Inflammatory macrophage treated with lipopolysaccharide for 4 hours (primary cell): ENCODE data around the gene DBF4B.
"Not testable (repeated sequence)": the region's sequence is repeated elsewhere in the genome, so short reads cannot be mapped to it uniquely, and the experiment has no call there.

Source experiments
- DNase-seq: peaks from one replicate; pipeline ENCODE4 v3.0.0-alpha.2; 2020

DBF4B gene, protein sequence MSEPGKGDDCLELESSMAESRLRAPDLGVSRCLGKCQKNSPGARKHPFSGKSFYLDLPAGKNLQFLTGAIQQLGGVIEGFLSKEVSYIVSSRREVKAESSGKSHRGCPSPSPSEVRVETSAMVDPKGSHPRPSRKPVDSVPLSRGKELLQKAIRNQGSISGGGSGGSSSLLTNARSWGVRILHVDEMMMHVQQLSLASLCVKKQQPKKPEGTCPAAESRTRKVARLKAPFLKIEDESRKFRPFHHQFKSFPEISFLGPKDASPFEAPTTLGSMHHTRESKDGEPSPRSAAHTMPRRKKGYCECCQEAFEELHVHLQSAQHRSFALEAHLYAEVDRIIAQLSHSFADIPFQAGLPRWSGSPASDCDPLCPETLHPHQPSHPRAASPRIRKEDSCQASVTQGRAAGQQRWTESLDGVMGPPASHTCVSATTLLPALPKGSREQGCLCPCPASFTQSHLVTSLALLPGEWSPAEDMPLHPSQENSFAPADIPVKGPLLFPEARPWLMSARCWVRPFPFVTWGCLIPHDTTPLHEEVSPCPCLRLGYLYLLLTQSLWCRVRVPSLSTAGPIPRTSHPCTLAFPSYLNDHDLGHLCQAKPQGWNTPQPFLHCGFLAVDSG

DNA sequence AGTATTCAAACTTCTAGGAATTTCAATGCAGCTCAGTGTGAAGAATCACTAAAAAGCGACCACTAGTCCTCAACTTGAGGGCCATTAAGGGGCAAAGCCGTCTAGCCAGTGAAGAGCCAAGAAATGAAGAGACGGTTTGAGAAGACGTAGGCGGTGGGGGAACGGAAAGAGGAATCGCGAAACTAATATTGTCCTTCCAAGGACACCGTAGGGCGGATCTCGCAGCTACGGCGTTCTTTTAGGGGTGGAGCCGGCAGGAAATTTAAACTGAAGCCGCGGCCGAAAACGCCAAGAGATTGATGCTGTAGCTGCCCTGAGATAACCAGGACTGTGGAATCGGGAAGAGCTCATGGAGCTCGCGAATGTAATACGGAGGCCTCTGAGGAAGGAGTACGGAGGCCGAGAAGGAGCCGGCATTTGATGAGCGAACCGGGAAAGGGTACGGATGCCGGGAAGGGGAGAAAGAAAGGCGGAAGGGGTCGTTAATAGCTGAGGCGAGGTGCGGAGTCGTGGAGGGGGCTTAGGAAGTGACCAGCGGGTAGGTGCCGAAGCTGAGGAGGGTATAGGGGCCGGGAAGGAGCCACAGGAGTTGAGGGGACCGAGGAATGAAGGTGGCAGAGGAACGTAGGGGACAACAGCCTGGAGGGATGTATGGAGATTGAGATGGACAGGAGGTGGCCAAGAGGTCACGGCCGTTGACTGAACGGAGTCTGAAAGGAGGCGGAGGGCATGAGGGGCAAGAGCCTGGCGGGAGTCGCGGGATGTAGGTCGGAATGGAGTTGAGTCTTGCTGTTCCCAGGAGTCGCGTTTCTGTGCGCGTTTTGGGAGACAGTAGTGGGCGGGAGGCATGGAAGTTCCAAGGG lies at the start of gene DBF4B:
DBF4B (plus strand) TSS at position 265 of the 863 bp plus-strand sequence; CDS start at position 421, 156 bp downstream.
- peak; percentile 94 for DNase-seq

DNA sequence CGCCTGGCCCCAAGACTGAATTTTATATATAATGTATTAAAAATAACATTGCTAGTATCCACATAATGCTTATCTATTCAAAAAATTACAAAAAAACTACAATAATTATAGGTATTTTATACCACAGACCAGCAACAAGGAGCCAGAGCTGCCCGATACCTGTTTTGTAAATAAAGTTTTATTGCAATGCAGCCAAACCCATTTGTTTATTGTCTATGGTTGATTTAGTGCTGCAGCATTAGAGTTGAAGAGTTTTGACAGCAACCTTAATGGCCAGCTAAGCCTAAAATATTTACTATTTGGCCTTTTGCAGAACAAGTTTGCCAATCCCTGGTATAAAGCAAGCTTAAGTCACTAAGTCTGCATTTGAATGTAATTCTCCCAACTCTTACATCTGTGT lies 46.6 kb upstream of the DBF4B start:
- no peak for DNase-seq

DNA sequence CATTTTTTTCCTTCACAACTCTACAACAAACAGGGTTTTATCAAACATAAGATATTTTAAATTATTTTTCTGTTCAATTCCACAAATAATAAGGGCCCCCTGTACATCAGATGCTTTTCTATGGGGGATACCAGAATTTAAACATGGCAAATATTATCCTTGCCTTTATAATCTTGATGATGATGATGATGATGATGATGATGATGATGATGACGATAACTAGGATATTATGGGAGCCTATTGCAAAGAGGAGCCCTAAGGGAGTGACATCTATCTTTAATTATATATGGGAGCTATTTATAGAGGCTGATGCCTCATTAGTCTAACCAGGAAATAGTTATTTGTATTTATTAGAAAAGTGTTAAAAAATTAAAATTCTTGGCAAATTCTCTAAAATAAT lies 45.4 kb upstream of the DBF4B start:
- DNase-seq: no peak

DNA sequence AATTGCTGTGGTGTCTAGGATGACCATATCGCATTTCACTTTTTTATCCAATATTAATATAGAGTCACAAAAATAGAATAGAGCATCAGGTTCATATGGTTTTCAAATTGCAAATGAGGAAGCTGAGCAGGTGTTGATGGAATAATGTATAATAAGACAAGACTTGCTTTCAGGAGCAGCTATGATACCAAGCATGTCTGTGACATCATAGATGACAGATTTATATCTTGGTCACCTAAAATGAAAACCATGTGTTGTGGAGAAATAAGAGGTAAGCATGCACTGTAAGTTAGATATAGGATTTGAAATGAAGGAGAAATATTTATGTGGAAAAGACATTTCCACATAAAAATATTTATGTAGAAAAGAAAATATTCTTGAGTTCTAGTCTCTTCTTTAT lies 43.6 kb upstream of the DBF4B start:
- DNase-seq: no peak

DNA sequence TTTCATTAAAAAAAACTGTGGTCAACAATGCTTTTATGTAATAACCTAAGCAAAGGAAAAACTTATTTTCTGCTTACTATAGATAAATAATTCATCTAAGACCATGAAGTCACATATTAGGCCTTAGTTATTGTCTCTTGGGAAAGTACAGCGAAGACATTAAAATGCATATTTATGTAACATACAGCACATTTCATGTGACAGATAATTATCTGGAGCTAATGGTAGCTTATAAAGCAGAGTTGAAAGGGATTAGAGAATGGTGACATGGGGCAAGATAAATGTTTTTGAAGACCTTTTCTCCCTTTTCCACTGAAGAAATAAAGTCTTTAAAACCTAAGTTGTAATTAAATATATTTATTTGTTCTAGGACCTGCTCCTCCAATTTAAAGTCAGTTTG lies 42.5 kb upstream of the DBF4B start:
- DNase-seq: no peak

DNA sequence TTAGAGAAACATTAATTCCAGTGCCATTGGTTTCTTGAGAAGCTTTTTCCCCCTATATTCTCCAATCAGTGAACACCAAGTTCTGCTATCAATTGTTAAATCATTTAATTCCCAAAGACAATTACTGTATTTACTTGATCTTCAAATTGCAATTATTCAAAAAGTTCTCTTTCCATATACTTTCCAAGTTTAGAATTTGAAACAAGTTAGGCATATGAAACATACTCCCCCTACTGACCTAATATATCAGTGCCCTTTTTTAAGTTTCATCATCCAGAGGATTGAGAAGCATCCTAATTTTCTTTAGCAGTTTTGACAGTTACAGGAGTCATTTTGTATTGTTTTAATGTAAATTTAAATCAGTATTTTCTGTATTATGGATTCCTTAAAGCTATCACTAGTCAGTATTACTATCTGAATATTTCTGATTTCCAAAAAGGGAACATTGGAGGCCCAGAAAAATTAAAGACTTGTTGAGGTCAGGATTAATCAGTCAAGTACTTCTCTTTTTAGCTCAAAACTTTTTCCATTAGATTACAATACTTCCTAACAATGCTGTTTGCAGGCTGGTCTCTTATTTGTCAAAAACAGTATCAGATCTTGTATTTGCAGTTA lies 35.9 kb upstream of the DBF4B start:
- DNase-seq: peak; percentile 45

DNA sequence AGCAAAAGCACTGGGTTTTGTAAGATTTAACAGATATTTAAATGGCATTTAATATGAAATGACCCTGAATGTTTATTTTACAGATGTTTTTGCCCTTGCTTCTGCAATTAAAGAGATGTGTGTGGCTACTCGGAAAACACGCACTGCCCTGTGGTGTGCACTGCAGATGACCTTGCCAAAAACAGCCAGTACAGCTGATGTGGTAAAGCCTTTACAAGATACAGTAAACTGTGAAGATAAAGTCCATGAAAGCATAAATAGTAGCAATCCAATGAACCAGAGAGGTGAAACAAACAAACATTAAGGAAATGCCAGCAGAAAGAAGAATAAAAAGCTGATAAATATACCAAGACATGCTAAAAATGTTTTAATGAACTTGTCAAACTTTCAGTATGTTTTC lies 34.6 kb upstream of the DBF4B start:
- no peak for DNase-seq

DNA sequence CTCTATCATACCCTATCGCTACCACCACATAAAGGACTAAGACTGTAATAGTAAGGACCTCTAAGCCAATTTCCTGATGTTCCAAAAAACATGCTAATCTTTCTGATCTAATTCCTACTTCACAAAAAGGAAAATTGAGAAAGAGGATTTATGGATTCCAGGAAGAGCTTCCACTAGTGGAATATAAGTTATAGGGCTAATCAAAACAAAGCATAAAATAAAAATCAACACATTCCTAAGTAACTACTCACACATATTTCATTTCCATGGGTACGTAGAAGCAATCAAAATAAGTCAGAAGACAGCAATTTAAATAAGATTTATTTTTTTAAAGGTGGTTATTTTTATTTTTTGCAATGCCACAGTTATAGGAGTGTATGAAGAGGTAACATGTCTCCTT lies 31.3 kb upstream of the DBF4B start:
- DNase-seq: no peak

DNA sequence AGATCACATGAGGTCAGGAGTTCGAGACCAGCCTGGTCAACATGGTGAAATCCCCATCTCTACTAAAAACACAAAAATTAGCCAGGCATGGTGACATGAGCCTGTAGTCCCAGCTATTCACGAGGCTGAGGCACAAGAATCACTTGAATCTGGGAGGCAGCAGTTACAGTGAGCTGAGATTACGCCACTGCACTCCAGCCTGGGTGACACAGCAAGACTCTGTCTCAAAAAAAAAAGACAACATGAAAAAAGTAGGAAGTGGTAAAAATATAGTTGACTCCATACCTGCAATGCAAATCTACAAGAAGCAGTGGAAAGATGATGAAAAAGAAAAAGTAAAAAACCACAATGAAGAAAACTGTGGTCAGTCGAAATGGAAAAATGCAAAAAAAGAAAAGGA lies 25.2 kb upstream of the DBF4B start:
- DNase-seq: peak; percentile 46

DNA sequence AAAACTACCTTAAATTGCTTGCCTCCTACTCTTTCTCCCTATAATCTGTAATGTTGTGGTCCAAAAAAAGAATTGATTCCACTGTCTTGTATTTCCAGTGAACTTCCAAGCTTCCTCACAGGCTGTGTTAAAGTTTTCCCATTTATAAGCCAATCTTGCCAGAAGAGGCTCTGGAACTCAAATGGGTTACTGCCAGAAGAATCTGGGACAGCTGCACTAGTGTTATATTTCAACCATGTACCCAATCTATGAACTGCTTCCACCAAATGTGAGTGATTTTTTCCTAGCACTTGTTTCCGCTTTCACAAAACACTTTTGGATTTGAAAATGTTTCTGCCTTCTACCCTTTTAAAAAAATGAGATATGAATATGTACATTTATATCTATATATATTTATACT lies 20.7 kb upstream of the DBF4B start:
- no peak for DNase-seq

DNA sequence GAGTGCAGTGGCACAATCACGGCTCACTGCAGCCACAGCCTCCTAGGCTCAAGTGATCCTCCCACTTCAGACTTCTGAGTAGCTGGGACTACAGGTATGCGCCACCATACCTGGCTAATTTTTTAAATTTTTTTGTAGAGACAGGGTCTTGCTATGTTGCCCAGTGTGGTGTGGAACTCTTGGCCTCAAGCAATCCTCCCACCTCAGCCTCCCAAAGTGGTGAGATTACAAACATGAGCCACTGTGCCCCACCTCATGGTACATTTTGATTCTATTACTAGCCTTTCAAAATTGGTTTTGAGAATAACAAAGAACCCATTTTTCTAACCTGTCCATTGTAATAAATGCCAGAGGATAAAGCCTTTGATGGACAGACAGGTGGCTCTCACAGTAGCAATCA lies 20.3 kb upstream of the DBF4B start:
- DNase-seq: no peak

DNA sequence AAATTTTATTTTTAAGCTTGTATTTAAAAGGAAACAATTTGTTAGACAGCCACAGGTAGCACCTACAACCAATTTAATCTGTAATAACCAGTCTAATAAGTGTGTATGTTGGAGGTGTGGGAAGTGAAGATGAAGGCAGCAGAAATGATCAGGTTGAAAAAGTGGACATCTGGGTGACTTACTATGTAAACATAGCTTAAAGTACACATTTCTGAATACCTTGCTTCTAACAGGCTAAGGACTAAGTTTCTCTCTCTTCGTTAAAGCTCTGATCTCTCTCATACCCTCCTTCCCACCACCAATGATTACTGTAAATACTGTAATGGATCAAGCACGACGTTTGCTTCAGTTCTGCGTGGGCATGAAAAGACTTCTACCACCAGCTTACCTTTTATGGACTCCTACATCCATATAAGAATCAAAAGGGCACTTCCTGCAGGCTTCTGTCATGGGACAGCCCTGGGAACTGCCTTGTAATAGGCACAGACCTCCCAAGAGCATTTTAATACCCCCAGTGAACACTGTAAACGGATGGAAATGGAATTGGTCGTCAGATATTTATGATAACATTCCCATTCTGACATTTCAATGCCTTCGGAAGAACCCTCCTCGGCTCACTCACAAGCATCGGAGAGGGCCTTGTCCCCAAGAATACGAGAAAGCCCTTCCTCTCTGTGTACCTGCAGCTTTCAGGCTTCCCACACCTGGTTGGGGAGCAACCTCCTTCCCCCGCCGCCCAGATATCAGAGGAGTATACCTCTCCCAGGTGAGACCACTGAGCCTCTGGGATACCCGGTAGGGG lies 19.6 kb upstream of the DBF4B start:
- peak; percentile 5 for DNase-seq

DNA sequence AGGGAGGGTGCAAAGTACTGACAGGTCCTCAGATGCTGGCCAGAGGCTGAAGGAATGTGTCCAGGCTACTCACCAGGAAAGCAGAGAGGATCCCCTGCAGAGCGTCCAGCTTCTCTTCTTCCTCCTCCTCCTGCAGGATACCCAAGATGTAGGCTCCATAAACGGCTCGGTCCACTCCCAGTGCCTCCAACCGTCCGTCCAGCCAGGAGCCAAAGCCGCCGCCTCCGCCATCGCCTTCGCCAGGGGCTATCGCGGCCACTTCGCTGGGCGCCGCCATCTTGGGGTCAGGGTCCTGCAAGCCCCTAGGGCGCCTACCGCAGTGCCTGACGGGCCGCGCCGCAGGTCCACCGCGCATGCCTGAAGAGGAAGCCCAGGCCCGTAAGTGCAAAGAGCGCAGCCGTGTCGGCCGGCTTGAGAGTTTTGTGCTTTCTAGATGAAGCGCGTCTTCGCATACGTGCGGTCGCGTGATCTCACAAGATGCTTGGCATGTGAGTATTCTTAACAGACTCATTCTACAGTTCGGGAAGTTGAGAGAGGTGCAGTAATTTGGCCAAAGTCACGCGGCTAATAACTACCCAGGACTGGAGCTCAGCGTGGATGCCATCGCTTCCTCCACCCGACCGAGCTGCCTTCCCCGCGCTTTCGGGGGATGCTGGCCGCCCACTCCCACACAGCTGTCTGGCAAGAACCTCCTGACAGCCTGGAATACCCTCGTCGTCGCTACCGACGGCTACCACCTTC lies 18.8 kb upstream of the DBF4B start, which contains the start of gene CCDC43:
CCDC43 (minus strand) TSS at position 300 of the 741 bp plus-strand sequence; CDS start at position 277, 23 bp downstream.
- peak; percentile 92 for DNase-seq

DNA sequence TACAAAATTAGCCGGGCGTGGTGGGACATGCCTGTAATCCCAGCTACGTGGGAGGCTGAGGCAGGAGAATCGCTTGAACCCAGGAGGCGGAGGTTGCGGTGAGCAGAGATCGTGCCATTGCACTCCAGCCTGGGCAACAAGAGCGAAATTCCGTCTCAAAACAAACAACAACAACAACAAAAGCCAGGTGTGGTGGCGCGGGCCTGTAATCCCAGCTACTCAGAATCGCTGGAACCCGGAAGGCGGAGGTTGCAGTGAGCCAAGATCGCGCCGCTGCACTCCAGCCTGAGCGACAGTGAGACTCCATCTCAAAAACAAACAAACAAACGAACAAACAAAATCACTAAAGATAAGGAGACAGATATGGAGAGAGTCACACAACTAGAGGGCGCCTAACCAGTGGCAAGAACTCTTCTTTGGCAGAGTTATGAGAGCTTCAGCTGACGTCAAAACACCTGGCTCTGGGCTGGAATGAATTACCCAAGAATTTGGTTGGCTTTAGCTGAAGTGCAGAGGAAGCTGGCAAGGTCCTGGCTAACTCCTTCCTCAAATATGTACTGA lies 17.6 kb upstream of the DBF4B start:
- peak; percentile 15 for DNase-seq

DNA sequence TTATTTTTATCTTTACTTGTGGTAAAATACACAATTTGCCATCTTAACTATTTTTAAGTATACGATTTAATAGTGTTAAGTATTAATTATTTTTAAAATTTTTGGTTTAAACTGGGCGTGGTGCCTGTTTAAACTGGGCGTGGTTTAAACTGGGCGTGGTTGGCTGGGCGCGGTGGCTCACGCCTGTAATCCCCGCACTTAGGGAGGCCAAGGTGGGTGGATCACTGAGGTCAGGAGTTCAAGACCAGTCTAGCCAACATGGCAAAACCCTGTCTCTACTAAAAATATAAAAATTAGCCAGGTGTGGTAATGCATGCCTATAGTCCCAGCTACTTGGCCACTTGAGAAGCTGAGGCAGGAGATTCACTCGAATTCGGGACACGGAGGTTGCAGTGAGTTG lies 14.9 kb upstream of the DBF4B start:
- no peak for DNase-seq

DNA sequence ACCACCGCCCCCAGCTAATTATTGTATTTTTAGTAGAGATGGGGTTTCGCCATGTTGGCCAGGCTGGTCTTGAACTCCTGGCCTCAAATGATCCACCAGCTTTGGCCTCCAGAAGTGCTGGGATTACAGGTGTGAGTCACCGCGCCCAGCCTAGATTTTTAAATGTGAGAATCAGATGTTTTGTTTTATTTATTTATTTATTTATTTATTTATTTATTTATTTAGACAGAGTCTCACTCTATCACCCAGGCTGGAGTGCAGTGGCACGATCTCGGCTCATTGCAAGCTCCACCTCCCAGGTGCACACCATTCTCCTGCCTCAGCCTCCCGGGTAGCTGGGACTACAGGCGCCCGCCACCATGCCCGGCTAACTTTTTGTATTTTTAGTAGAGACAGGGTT lies 8.2 kb upstream of the DBF4B start:
- DNase-seq: not testable (repeated sequence)

DNA sequence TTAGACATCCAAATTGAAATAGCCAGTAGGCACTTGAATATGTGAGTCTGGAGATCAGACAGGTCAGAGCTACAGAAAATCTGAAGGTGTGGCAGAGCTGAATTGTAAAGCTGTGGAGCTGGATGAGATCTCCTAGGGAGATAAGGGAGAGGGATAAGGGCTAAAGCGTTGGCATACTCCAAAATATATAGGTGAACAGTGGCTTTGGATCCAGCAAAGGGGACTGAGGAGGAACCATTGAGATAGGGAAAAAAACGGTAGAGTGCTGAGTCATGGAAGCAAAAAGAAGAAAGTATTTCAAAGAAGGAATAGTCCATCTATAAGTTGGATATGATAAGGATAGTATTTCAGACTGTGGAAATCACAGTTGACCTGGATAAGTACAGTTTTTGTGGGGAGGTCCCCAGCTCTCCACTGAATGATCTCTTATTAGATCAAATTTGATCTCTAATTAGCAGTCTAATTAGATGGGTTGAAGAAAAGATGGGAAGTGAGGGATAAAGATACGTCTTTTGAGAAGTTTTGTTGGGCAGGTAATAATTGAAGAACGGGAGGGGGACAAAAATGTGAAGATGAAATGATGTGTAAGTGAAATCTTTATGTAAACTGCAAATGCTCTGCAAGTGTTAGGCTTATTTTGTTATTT lies 587 bp upstream of the DBF4B start:
- DNase-seq: peak; percentile 2

DNA sequence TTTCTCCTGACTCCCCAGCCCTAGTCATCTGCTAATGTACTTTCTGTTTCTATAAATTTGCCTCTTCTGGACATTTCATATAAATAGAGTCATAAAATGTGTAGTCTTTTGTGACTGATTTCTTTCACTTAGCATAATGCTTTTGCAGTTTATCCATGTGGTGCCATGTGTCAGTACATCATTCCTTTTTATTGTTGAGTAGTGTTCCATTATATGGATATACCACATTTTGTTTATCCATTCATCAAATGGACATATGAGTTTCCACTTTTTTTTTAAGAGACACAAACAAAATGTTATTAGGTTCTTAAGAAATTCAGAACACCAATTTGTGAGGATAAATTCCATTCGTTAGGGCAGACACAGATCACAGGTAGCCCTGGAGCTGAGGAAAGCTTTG lies 11.0 kb downstream of the DBF4B start:
- no peak for DNase-seq

DNA sequence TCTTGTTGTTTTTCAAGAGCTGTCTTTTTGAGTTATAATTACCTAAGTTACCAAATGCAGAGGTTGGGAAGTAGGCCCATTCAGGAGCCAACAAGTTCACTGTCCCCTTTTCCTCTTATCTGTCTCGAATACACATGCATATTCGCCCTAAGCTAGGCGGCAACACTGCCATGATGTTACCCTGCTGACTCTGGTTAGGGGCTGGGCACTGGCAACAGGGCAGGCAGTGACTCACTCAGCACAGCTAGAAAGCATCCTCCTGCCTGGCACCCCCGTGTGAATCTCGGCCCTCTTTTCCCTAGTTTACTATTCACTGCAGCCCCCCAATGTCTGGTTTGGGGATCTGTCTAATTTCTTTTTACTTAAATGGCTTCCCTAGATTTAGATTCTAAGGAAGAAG lies 13.8 kb downstream of the DBF4B start:
- DNase-seq: no peak

DNA sequence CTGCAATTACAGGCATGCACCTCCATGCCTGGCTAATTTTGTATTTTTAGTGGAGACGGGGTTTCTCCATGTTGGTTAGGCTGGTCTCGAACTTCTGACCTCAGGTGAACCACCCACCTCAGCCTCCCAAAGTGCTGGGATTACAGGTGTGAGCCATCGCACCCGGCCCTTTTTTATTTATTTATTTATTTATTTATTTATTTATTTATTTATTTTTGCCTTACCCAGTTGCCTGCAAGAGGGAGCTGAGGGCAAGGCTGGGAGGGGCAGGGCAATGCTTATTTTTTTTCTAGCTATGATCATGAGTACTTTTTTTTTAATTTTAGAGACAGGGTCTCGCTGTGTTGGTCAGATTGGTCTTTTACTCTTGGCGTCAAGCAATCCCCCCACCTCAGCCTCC lies 17.7 kb downstream of the DBF4B start:
- not testable (repeated sequence) for DNase-seq

DNA sequence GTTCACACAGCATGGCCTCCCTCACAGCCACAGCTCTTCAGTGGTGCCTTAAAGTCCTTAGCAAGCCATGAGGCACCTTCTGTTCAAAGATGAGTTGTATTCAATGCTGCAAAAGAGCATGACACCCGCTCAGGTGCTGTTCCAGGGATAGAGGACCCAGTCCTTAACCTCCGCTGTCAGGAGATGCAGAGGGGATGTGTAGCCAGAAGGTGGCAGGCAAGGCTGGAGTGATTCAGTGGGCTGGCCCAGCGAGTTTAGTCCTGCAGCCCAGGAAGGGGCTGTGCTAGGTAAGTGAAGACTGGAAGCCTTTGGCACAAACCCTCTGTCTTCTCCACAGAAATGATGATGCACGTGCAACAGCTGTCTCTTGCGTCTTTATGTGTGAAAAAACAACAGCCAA lies 25.3 kb downstream of the DBF4B start:
- DNase-seq: no peak
